MM.1S (cell line): ENCODE measurements around the gene RCAN1.

Experiments
- DNase-seq: peaks from one replicate; pipeline ENCODE4 v3.0.0-alpha.2; 2015
- H2AFZ ChIP-seq: fragments of 300-600 bp; sonication (generic); 2 replicates; pipeline ENCODE4 v1.6.0; 2016; ENCODE audit warnings: antibody characterized with exemption, low read length
- H3F3A ChIP-seq: fragments of 300-600 bp; sonication (generic); 2 replicates; pipeline ENCODE4 v1.6.1; 2016; ENCODE audit warnings: mild to moderate bottlenecking, antibody characterized with exemption, low read length, moderate library complexity, mixed read lengths; ENCODE audit not compliant: insufficient read depth
- H3K27ac ChIP-seq: fragments of 300-600 bp; sonication (generic); 2 replicates; pipeline ENCODE4 v1.5.1; 2016; ENCODE audit warnings: mild to moderate bottlenecking, low read length
- H3K27me3 ChIP-seq: fragments of 300-600 bp; sonication (generic); replicated peaks from 2 replicates; pipeline ENCODE4 v1.6.0; 2016; ENCODE audit warnings: low read length; ENCODE audit not compliant: insufficient read depth
- H3K36me3 ChIP-seq: fragments of 300-600 bp; sonication (generic); replicated peaks from 2 replicates; pipeline ENCODE4 v1.6.1; 2016; ENCODE audit warnings: mild to moderate bottlenecking, low read length, mixed read lengths; ENCODE audit not compliant: insufficient read depth
- H3K4me1 ChIP-seq: fragments of 300-600 bp; sonication (generic); 2 replicates; pipeline ENCODE4 v1.6.1; 2016; ENCODE audit warnings: low read length, mixed read lengths
- H3K4me2 ChIP-seq: fragments of 300-600 bp; sonication (generic); 2 replicates; pipeline ENCODE4 v1.6.0; 2016; ENCODE audit warnings: low read depth, low read length
- H3K4me3 ChIP-seq: fragments of 300-600 bp; sonication (generic); 2 replicates; pipeline ENCODE4 v1.5.1; 2016; ENCODE audit warnings: low read length, mixed read lengths
- H3K79me2 ChIP-seq: fragments of 300-600 bp; sonication (generic); 2 replicates; pipeline ENCODE4 v1.6.1; 2016; ENCODE audit warnings: mixed run types, low read length, mixed read lengths
- H3K9ac ChIP-seq: fragments of 300-600 bp; sonication (generic); 2 replicates; pipeline ENCODE4 v1.6.1; 2016; ENCODE audit warnings: low read length, mixed read lengths
- H3K9me2 ChIP-seq: fragments of 300-600 bp; sonication (generic); replicated peaks from 2 replicates; pipeline ENCODE4 v1.6.1; 2016; ENCODE audit warnings: mild to moderate bottlenecking, low read length, mixed read lengths; ENCODE audit not compliant: insufficient read depth
- H3K9me3 ChIP-seq: fragments of 300-600 bp; sonication (generic); replicated peaks from 2 replicates; pipeline ENCODE4 v1.6.1; 2016; ENCODE audit warnings: mild to moderate bottlenecking, low read length, mixed read lengths; ENCODE audit not compliant: insufficient read depth
- H4K20me1 ChIP-seq: fragments of 300-600 bp; sonication (generic); 2 replicates; pipeline ENCODE4 v1.6.1; 2016; ENCODE audit warnings: mild to moderate bottlenecking, low read length, moderate library complexity, mixed read lengths; ENCODE audit not compliant: insufficient read depth
- CTCF ChIP-seq: fragments of 300-600 bp; sonication (generic); IDR thresholded peaks from 2 replicates; pipeline ENCODE4 v1.5.1; 2016; ENCODE audit warnings: antibody characterized with exemption, low read length, mixed read lengths
- EZH2 ChIP-seq: fragments of 300-600 bp; sonication (generic); optimal IDR thresholded peaks from 2 replicates; pipeline ENCODE3; 2017; ENCODE audit warnings: low read depth, mild to moderate bottlenecking, antibody characterized with exemption, low read length, mixed read lengths
- EZH2phosphoT487 ChIP-seq: fragments of 300-600 bp; sonication (generic); IDR thresholded peaks from 2 replicates; pipeline ENCODE4 v1.6.1; 2018; ENCODE audit warnings: antibody characterized with exemption, low read length

RCAN1 gene

GRCh38 chr21:34543017-34543416, 71.9 kb downstream of the RCAN1 start:
- Histone ChIP-seq H3K9me2 (no peaks in the 10 kb centered on the region), H3K9me3 (no peaks in the 10 kb centered on the region), H3K9ac (no peak overlapping the region), H3K79me2 (0 out of 2 replicates have a peak, but pooled peaks cover 2% of the 10 kb centered on the region), H3F3A (peaks cover 18% of the 10 kb centered on the region), H3K4me3 (no peak overlapping the region), H3K4me1 (peaks cover 34% of the 10 kb centered on the region), H3K4me2 (no peak overlapping the region), H4K20me1 (no peaks in the 10 kb centered on the region), H3K27ac (no peak overlapping the region), H3K27me3 (no peaks in the 10 kb centered on the region), H2AFZ (no peak overlapping the region), H3K36me3 (no peaks in the 10 kb centered on the region)
- no peak for DNase-seq
- TF ChIP-seq EZH2 (no peak), EZH2phosphoT487 (no peak)

- no peak overlapping the region for H3K4me2 ChIP-seq
- no peak for TF ChIP-seq CTCF
- TF ChIP-seq EZH2 = no peak
- no peak for TF ChIP-seq EZH2phosphoT487
- H3K27ac ChIP-seq = no peak overlapping the region
- no peak overlapping the region for H2AFZ ChIP-seq
- no peaks in the 10 kb centered on the region for H3K79me2 ChIP-seq
- H3K4me3 ChIP-seq = no peak overlapping the region
- H4K20me1 ChIP-seq = no peaks in the 10 kb centered on the region
- H3K4me1 ChIP-seq = peaks cover 19% of the 10 kb centered on the region
- DNase-seq = no peak
- H3K9me2 ChIP-seq = no peaks in the 10 kb centered on the region
- no peaks in the 10 kb centered on the region for H3K36me3 ChIP-seq
- no peak overlapping the region for H3K9ac ChIP-seq
- H3F3A ChIP-seq = peaks cover 11% of the 10 kb centered on the region
- H3K9me3 ChIP-seq = no peaks in the 10 kb centered on the region
- no peaks in the 10 kb centered on the region for H3K27me3 ChIP-seq
These were observed 74.7 kb downstream of the RCAN1 start for GRCh38 chr21:34540206-34540605.

GRCh38 chr21:34537838-34538237, 77.1 kb downstream of the RCAN1 start:
- no peak for TF ChIP-seq EZH2
- no peak for TF ChIP-seq EZH2phosphoT487
- TF ChIP-seq CTCF = no peak
- Histone ChIP-seq H3K27ac (no peak overlapping the region), H3F3A (no peaks in the 10 kb centered on the region), H3K4me1 (no peaks in the 10 kb centered on the region), H4K20me1 (no peaks in the 10 kb centered on the region), H2AFZ (no peak overlapping the region), H3K9me3 (no peaks in the 10 kb centered on the region), H3K9me2 (no peaks in the 10 kb centered on the region), H3K36me3 (no peaks in the 10 kb centered on the region), H3K4me3 (no peak overlapping the region), H3K4me2 (no peak overlapping the region), H3K9ac (no peak overlapping the region), H3K79me2 (no peaks in the 10 kb centered on the region), H3K27me3 (no peaks in the 10 kb centered on the region)
- no peak for DNase-seq

GRCh38 chr21:34536820-34537219, 78.1 kb downstream of the RCAN1 start:
- H3K4me3 ChIP-seq = no peak overlapping the region
- no peaks in the 10 kb centered on the region for H3K9me2 ChIP-seq
- H3K79me2 ChIP-seq = no peaks in the 10 kb centered on the region
- DNase-seq = no peak
- H3K27me3 ChIP-seq = no peaks in the 10 kb centered on the region
- no peaks in the 10 kb centered on the region for H3K4me1 ChIP-seq
- no peak overlapping the region for H2AFZ ChIP-seq
- no peaks in the 10 kb centered on the region for H4K20me1 ChIP-seq
- TF ChIP-seq EZH2phosphoT487 (no peak), CTCF (no peak), EZH2 (no peak)
- no peak overlapping the region for H3K4me2 ChIP-seq
- no peaks in the 10 kb centered on the region for H3F3A ChIP-seq
- no peak overlapping the region for H3K9ac ChIP-seq
- H3K36me3 ChIP-seq = no peaks in the 10 kb centered on the region
- H3K9me3 ChIP-seq = no peaks in the 10 kb centered on the region
- no peak overlapping the region for H3K27ac ChIP-seq
